ENCODE measurements around the gene GRAMD4. TPM values are rescaled to one million over a fixed set of nuclear protein-coding genes. Genes with fewer than 3 reads are reported as not detected.

GRAMD4 gene
- total RNA-seq, 1 donor from 2014 or later = 90.8 TPM

DNA sequence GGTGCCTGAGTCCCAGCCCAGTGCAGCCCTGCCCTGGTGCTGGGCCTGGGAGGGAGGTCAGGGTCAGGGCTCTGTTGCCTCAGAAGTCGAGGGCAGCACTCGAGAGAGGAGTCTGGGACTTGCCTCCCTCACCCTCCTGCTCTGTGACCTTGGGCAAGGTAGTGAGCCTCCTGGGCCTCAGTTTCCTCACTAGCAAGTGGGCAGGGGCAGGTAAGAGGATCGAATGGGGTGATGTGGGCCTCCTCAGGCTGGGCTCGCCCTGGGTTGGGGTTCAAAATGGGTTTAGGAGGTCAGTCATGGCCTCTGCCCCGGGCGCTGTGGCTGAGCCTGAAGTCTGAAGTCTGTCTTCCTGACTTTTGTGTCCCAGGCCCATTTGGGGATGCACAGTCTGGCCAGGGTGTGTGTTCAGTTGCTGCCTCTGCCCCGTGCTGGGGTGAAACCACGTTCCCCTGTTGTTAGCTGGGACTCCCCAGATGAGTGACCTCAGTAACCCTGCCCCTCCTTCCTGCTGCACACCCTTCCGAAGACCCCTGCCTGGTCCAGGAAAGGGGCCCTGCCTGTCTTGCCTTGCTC lies 41.8 kb upstream of the GRAMD4 start:
- no peaks in the 10 kb centered on the region for H3K9me3 Mint-ChIP-seq
- H3K27me3 Mint-ChIP-seq (ENCODE audit: low read depth) = no peaks in the 10 kb centered on the region
- intact Hi-C loops (cut with micrococcal nuclease) = loop anchor here (5.0 kb wide), 3 partner anchors 34 to 94 kb away; no protein-coding TSS in a partner anchor
- no peak for DNase-seq (ENCODE audit: low spot score)
- H3K4me3 Mint-ChIP-seq (ENCODE audit: low read depth) = peak overlapping the region; percentile 92
- peaks cover 4% of the 10 kb centered on the region for H3K36me3 Mint-ChIP-seq (ENCODE audit: low read depth)
- peak overlapping the region; percentile 40 for H3K27ac Mint-ChIP-seq
- peaks cover 46% of the 10 kb centered on the region for H3K4me1 Mint-ChIP-seq (ENCODE audit: low read depth)

DNA sequence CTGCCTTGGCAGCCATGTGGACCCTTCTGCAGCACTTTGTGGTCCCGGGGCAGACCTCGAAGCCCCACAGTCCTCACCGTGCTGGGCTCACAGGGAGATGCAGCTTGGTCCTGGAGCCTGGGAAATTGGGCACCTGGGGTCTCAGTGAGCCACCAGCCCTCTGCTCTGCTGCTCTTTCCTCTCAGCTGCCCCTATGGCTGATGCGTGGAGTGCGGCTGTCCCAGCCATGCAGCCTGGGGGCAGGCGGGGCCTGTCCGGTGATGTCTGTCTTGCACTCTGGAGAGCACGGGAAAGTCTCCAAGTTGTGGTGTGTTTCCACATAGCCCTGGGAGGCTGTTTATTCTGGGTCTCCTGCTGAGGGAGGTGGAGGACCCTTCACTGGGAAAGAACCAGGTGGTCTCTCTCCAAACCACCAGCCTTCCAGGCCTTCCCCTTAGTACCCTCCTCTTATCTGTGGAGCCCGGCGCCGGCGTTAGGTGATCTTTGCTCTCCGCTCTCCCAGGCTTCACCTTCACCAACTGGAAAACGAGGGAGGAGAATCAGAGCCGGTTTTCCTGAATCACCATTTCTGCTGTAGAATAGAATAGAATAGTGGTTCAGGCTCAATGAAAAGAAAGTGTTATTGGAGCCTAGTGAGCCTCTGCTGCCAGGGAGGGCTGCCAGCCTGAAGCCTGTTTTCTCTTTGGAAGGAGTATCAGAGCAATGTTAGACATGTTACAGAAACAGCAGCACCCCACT lies 41.2 kb upstream of the GRAMD4 start:
- Mint-ChIP-seq H3K27me3 (ENCODE audit: low read depth) (no peaks in the 10 kb centered on the region), H3K27ac (peak overlapping the region; percentile 40)

DNA sequence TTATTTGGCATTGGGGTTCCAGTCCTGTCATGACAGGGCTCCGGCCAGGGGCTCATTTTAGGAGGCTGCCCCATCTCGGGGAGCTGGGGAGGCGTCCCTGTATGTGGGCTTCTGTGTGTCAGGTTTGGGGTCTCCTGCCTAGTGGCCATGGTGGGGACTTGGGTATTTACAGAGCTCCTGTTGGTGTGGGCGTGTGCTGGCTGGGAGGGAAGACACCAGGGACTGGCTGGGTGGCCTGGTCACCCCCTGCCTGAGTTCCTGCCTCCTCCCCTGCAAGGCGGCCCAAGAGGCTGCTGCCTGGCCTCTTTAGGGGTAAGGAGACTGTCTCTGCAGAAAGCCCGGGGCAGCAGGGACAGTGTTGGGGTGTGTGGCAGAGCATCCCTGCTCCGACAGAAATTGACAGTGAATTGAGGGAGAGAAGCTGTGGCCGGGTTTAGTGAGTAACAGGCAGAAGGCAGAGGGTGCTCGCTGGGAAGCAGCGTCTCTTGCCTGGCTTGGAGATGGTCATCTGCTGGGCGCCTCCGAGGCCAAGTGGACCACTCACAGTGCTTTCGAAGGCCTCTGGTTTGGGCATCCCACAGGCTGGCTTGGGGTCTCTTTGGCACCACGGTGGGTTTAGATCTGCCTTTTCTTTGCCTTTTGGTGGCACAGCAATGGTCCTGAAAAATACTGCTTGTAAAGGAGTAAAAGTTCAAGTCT lies 40.3 kb upstream of the GRAMD4 start:
- no peak for DNase-seq (ENCODE audit: low spot score)
- peak overlapping the region; percentile 92 for H3K4me3 Mint-ChIP-seq (ENCODE audit: low read depth)
- peaks cover 4% of the 10 kb centered on the region for H3K36me3 Mint-ChIP-seq (ENCODE audit: low read depth)
- intact Hi-C loops (cut with micrococcal nuclease) = loop anchor here (5.0 kb wide), 3 partner anchors 32 to 92 kb away; no protein-coding TSS in a partner anchor
- H3K27ac Mint-ChIP-seq = no peak overlapping the region
- no peaks in the 10 kb centered on the region for H3K9me3 Mint-ChIP-seq
- H3K4me1 Mint-ChIP-seq (ENCODE audit: low read depth) = peaks cover 46% of the 10 kb centered on the region
- no peaks in the 10 kb centered on the region for H3K27me3 Mint-ChIP-seq (ENCODE audit: low read depth)

More for the DNA sequence above, 41.2 kb upstream of the GRAMD4 start:
- Mint-ChIP-seq H3K36me3 (ENCODE audit: low read depth) (peaks cover 4% of the 10 kb centered on the region), H3K4me1 (ENCODE audit: low read depth) (peaks cover 46% of the 10 kb centered on the region), H3K4me3 (ENCODE audit: low read depth) (peak overlapping the region; percentile 92), H3K9me3 (no peaks in the 10 kb centered on the region)
- intact Hi-C loops (cut with micrococcal nuclease) = loop anchor here (5.0 kb wide), 3 partner anchors 33 to 93 kb away; no protein-coding TSS in a partner anchor
- no peak for DNase-seq (ENCODE audit: low spot score)

DNA sequence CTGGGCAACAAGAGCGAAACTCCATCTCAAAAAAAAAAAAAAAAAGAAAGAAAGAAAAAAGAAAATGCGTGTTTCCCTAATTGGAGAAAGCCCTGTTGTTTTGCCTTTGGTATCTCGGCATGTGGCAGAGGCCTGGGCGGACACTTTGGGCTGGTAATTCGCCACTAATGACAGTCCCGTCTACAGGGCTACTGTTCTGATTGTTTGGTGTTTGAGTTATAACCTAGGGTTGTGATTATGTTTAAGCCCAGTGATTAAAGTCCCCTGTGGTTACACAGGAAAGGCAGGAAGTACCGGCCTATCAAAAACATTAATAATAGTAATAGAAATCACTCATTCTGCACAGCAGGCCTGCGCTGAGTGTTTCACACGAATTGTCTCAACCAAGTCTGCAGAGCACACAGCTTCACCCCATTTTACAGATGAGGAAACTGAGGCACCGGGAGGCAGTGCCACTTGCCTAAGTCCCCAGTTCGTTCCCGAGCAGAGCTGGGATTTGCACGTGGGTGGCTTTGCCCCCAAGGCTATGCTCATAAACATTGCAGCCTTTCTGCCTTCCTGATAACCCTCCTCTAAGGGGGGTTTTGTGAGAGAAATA lies 39.1 kb upstream of the GRAMD4 start:
- Mint-ChIP-seq H3K27ac (no peak overlapping the region), H3K36me3 (ENCODE audit: low read depth) (peaks cover 4% of the 10 kb centered on the region), H3K4me1 (ENCODE audit: low read depth) (peaks cover 37% of the 10 kb centered on the region), H3K4me3 (ENCODE audit: low read depth) (no peak overlapping the region), H3K9me3 (no peaks in the 10 kb centered on the region), H3K27me3 (ENCODE audit: low read depth) (no peaks in the 10 kb centered on the region)
- intact Hi-C loops (cut with micrococcal nuclease) = no loop called here
- DNase-seq (ENCODE audit: low spot score) = no peak

DNA sequence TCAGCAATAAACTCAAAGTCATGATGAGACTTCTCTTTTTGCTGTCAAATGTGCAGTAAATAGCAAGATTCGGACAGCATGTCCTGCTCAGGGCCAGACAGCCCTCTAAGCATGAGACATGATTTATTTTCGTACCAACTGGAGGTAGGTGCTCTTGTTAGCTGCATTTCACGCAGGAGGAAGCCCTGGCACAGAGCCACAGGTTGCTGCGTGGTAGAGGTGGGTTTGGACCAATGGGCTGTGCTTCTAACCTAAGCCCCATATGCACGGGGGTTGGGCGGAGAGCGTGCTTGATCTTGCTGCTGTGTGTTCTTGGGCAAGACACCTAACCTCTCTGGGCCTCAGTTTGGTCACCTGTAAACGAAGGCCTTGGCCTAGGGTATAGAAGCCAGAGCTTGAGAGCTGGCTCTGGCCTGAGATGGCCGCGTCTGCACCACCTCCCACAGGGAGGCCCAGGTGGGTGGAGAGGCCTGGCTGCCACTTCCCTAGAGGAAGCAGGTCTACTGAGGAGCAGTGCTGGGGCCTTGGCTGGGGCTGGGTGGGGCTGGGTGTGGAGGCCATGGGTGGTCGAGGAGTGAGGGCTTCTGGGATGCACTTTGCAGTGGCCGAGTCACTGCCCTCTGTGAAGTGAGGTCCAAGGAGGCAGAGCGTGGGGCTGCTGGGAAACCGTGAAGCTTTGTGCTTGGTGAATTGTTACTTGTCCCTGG lies 38.5 kb upstream of the GRAMD4 start:
- H3K9me3 Mint-ChIP-seq = no peaks in the 10 kb centered on the region
- no peaks in the 10 kb centered on the region for H3K27me3 Mint-ChIP-seq (ENCODE audit: low read depth)
- intact Hi-C loops (cut with micrococcal nuclease) = no loop called here
- no peak overlapping the region for H3K4me3 Mint-ChIP-seq (ENCODE audit: low read depth)
- no peak overlapping the region for H3K27ac Mint-ChIP-seq
- H3K36me3 Mint-ChIP-seq (ENCODE audit: low read depth) = peaks cover 4% of the 10 kb centered on the region
- H3K4me1 Mint-ChIP-seq (ENCODE audit: low read depth) = peaks cover 37% of the 10 kb centered on the region
- no peak for DNase-seq (ENCODE audit: low spot score)

GRCh38 chr22:46582281-46582933 lies 37.8 kb upstream of the GRAMD4 start:
- Mint-ChIP-seq H3K4me3 (ENCODE audit: low read depth) (no peak overlapping the region), H3K36me3 (ENCODE audit: low read depth) (peaks cover 9% of the 10 kb centered on the region), H3K9me3 (no peaks in the 10 kb centered on the region), H3K27me3 (ENCODE audit: low read depth) (no peaks in the 10 kb centered on the region), H3K4me1 (ENCODE audit: low read depth) (peaks cover 44% of the 10 kb centered on the region), H3K27ac (no peak overlapping the region)
- intact Hi-C loops (cut with micrococcal nuclease) = no loop called here
- DNase-seq (ENCODE audit: low spot score) = no peak

GRCh38 chr22:46583571-46583970 lies 36.6 kb upstream of the GRAMD4 start:
- Mint-ChIP-seq H3K4me1 (ENCODE audit: low read depth) (peaks cover 41% of the 10 kb centered on the region), H3K27me3 (ENCODE audit: low read depth) (no peaks in the 10 kb centered on the region)

GRCh38 chr22:46584081-46584921 lies 35.9 kb upstream of the GRAMD4 start:
- no peak for DNase-seq (ENCODE audit: low spot score)
- intact Hi-C loops (cut with micrococcal nuclease) = no loop called here
- no peak overlapping the region for H3K27ac Mint-ChIP-seq
- no peaks in the 10 kb centered on the region for H3K27me3 Mint-ChIP-seq (ENCODE audit: low read depth)
- H3K36me3 Mint-ChIP-seq (ENCODE audit: low read depth) = peaks cover 5% of the 10 kb centered on the region
- H3K4me1 Mint-ChIP-seq (ENCODE audit: low read depth) = peaks cover 37% of the 10 kb centered on the region
- no peaks in the 10 kb centered on the region for H3K9me3 Mint-ChIP-seq
- H3K4me3 Mint-ChIP-seq (ENCODE audit: low read depth) = no peak overlapping the region

More at GRCh38 chr22:46583571-46583970, 36.6 kb upstream of the GRAMD4 start:
- no peak overlapping the region for H3K27ac Mint-ChIP-seq
- H3K9me3 Mint-ChIP-seq = no peaks in the 10 kb centered on the region
- no peak overlapping the region for H3K4me3 Mint-ChIP-seq (ENCODE audit: low read depth)
- H3K36me3 Mint-ChIP-seq (ENCODE audit: low read depth) = peaks cover 9% of the 10 kb centered on the region
- intact Hi-C loops (cut with micrococcal nuclease) = no loop called here
- DNase-seq (ENCODE audit: low spot score) = no peak

- intact Hi-C loops (cut with micrococcal nuclease) = no loop called here
- no peak overlapping the region for H3K27ac Mint-ChIP-seq
- no peaks in the 10 kb centered on the region for H3K9me3 Mint-ChIP-seq
- no peak for DNase-seq (ENCODE audit: low spot score)
- peaks cover 5% of the 10 kb centered on the region for H3K36me3 Mint-ChIP-seq (ENCODE audit: low read depth)
- H3K4me1 Mint-ChIP-seq (ENCODE audit: low read depth) = peaks cover 28% of the 10 kb centered on the region
- no peak overlapping the region for H3K4me3 Mint-ChIP-seq (ENCODE audit: low read depth)
- no peaks in the 10 kb centered on the region for H3K27me3 Mint-ChIP-seq (ENCODE audit: low read depth)
Observed at GRCh38 chr22:46585340-46586122, 34.7 kb upstream of the GRAMD4 start.

DNA sequence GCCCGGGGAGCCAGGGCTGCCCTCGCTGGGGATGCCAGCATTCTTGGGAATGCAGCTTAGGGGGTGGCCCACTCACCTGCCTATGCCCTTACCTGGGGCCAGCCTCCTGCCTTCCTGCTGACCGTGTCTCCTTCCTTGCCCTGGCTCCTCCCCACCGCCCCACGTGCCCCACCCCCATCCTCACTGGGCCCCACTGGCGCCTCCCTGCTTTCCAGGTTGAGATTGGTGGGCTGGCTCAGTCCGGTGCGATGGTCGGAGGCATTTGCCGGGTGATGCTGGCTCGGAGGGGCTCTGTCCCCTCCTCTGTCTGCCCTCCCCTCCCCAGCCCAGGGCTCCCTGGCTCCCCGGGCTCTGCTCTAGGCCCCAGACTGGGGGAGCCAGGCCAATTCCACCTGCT lies 34.1 kb upstream of the GRAMD4 start:
- DNase-seq (ENCODE audit: low spot score) = no peak
- Mint-ChIP-seq H3K27me3 (ENCODE audit: low read depth) (no peaks in the 10 kb centered on the region), H3K9me3 (no peaks in the 10 kb centered on the region), H3K4me1 (ENCODE audit: low read depth) (peaks cover 28% of the 10 kb centered on the region), H3K27ac (no peak overlapping the region), H3K36me3 (ENCODE audit: low read depth) (peaks cover 5% of the 10 kb centered on the region), H3K4me3 (ENCODE audit: low read depth) (no peak overlapping the region)
- intact Hi-C loops (cut with micrococcal nuclease) = no loop called here

DNA sequence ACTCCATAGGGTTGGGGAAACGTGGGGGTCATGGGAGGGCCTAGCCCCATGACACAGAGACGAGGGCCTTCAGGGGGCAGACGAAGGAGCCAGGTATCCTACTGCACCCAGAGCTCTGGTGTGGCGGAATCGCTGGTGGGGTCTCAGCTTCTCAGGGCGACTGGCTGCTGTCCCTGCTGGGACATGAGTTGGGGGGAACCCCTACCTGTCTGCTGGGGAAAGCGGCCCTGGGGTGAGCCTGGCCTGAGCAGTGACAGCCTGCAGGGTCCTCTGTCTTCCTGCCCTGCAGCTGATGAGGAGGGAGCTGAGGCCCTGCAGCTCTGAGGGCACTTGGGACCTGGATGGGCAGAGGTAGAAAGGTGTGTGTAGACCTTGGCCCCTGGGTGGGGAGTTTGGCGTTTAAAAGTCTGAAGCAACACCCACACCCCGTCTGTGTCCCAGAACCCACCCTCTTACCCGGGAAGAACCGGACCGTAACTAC lies 33.6 kb upstream of the GRAMD4 start:
- Mint-ChIP-seq H3K36me3 (ENCODE audit: low read depth) (peaks cover 5% of the 10 kb centered on the region), H3K4me3 (ENCODE audit: low read depth) (no peak overlapping the region), H3K27me3 (ENCODE audit: low read depth) (no peaks in the 10 kb centered on the region), H3K27ac (peak overlapping the region; percentile 49), H3K4me1 (ENCODE audit: low read depth) (peaks cover 27% of the 10 kb centered on the region), H3K9me3 (no peaks in the 10 kb centered on the region)
- no peak for DNase-seq (ENCODE audit: low spot score)
- intact Hi-C loops (cut with micrococcal nuclease) = no loop called here

Data from activated T-helper 2 cell treated with anti-CD3 and anti-CD28 coated beads, Interferon-gamma antibody, Interleukin-2, Interleukin-4, amounts not matched to agents 10 μg/mL and 5 μg/mL and 100 μg/mL, durations not matched to agents 14 hours and 24 hours and 36 hours (primary cell).